Right ventricle myocardium inferior (tissue), 1 donor: ENCODE measurements around the gene ZFR. TPM values are rescaled to one million over a fixed set of nuclear protein-coding genes. Genes with fewer than 3 reads are reported as not detected.
A peak's percentile ranks its signal among the peaks of the same experiment; 100 is the strongest.
"Not testable (repeated sequence)": the region's sequence is repeated elsewhere in the genome, so short reads cannot be mapped to it uniquely, and the experiment has no call there.

Experiments
- ATAC-seq: fragments of 200-7000 bp; cut with Tn5 transposase; one replicate; pipeline ENCODE4 v1.9.1; 2020; ENCODE audit warnings: mild to moderate bottlenecking, moderate library complexity
- DNase-seq: peaks from one replicate; pipeline ENCODE4 v3.0.0; 2021; ENCODE audit errors: missing footprints
- intact Hi-C: fragments of 100-400 bp; cut with DNase I; formaldehyde crosslinking; loops from one replicate; pipeline ENCODE4 v1.11.0; 2022
- total RNA-seq: library from RNA; stranded (reverse); fragmentation: NEBNext Ultra II Directional; extraction: Animal tissue kit (Norgen Biotek cat#: 25700); gene quantifications from one replicate; pipeline ENCODE4 v1.2.1, GENCODE V29; 2021
- donor health status: DM: no; HTN: yes; CAD: no; lungs with severe emphysema.

Gene ZFR
- total RNA-seq, 1 donor from 2014 or later: 51.8 TPM

GRCh38 chr5:32455311-32455710, 10.8 kb upstream of the ZFR start:
- intact Hi-C loops: no loop called here

GRCh38 chr5:32454821-32455220, 10.3 kb upstream of the ZFR start:
- DNase-seq: no peak
- intact Hi-C loops: no loop called here
- ATAC-seq: no peak

More at GRCh38 chr5:32455311-32455710, 10.8 kb upstream of the ZFR start:
- no peak for DNase-seq
- ATAC-seq: no peak

- no peak for ATAC-seq
- intact Hi-C loops: no loop called here
- DNase-seq: no peak
Measured at GRCh38 chr5:32453916-32454315, 9.4 kb upstream of the ZFR start.

- DNase-seq, intact Hi-C loops, ATAC-seq: not testable (repeated sequence)
Measured at GRCh38 chr5:32452316-32452715, 7.8 kb upstream of the ZFR start.

GRCh38 chr5:32450952-32451351, 6.4 kb upstream of the ZFR start:
- ATAC-seq (no peak), DNase-seq (no peak)
- intact Hi-C loops: no loop called here

- ATAC-seq (no peak), DNase-seq (no peak)
- intact Hi-C loops: no loop called here
Measured at GRCh38 chr5:32449262-32449661, 4.7 kb upstream of the ZFR start.

- ATAC-seq (no peak), DNase-seq (no peak)
- intact Hi-C loops: no loop called here
Measured at GRCh38 chr5:32446630-32447029, 2.1 kb upstream of the ZFR start.

GRCh38 chr5:32445831-32446614, 1.5 kb upstream of the ZFR start:
- ATAC-seq (no peak), DNase-seq (no peak)
- intact Hi-C loops: no loop called here

GRCh38 chr5:32445287-32445758, 783 bp upstream of the ZFR start:
- DNase-seq: no peak
- intact Hi-C loops: no loop called here
- no peak for ATAC-seq

GRCh38 chr5:32443541-32444430, 754 bp downstream of the ZFR start:
- peak; percentile 73 for DNase-seq

GRCh38 chr5:32443145-32443540, 1.4 kb downstream of the ZFR start:
- ATAC-seq (no peak), DNase-seq (no peak)
- intact Hi-C loops: no loop called here

More at GRCh38 chr5:32443541-32444430, 754 bp downstream of the ZFR start:
- peak; percentile 70 for ATAC-seq
- intact Hi-C loops: no loop called here

GRCh38 chr5:32439086-32439642, 5.4 kb downstream of the ZFR start:
- ATAC-seq (no peak), DNase-seq (no peak)
- intact Hi-C loops: no loop called here

- no peak for DNase-seq
- ATAC-seq: no peak
- intact Hi-C loops: no loop called here
Measured at GRCh38 chr5:32436553-32437242, 7.8 kb downstream of the ZFR start.

GRCh38 chr5:32435383-32435782, 9.2 kb downstream of the ZFR start:
- no peak for DNase-seq
- intact Hi-C loops: no loop called here

GRCh38 chr5:32434221-32434620, 10.3 kb downstream of the ZFR start:
- DNase-seq: no peak
- intact Hi-C loops: no loop called here
- ATAC-seq: no peak

More at GRCh38 chr5:32435383-32435782, 9.2 kb downstream of the ZFR start:
- no peak for ATAC-seq

GRCh38 chr5:32432633-32433032, 11.9 kb downstream of the ZFR start:
- no peak for DNase-seq
- intact Hi-C loops: no loop called here
- no peak for ATAC-seq

GRCh38 chr5:32430825-32431224, 13.7 kb downstream of the ZFR start:
- ATAC-seq, DNase-seq, intact Hi-C loops: not testable (repeated sequence)

- intact Hi-C loops: no loop called here
- DNase-seq: no peak
- ATAC-seq: no peak
Measured at GRCh38 chr5:32428426-32428825, 16.1 kb downstream of the ZFR start.
